K562 (cell line): ENCODE data around the gene ZNF512B.

ENCODE experiments used
- ASH1L ChIP-seq: fragments of 450-650 bp; IDR thresholded peaks from 2 replicates; pipeline ENCODE4 v1.6.1; 2018; ENCODE audit warnings: borderline replicate concordance, mild to moderate bottlenecking, low read depth; ENCODE audit not compliant: partially characterized antibody
- CEBPB ChIP-seq: fragments of 450-650 bp; IDR thresholded peaks from 2 replicates; pipeline ENCODE4 v1.6.1; 2016; ENCODE audit warnings: missing genetic modification characterization, missing compliant biosample characterization
- GTF2F1 ChIP-seq: IDR thresholded peaks from 2 replicates; pipeline ENCODE4 v1.6.1; 2011; ENCODE audit warnings: low read depth, low read length, improper control_type of control experiment
- KAT7 ChIP-seq: sonication (generic); formaldehyde crosslinking; IDR thresholded peaks from 2 replicates; pipeline ENCODE4 v1.8.0; 2022; ENCODE audit warnings: missing genetic modification reagents, mild to moderate bottlenecking, borderline replicate concordance
- SP1 ChIP-seq: sonication (generic); formaldehyde crosslinking; IDR thresholded peaks from 2 replicates; pipeline ENCODE4 v1.8.1; 2022; ENCODE audit warnings: mild to moderate bottlenecking, missing genetic modification reagents
- ZFX ChIP-seq: sonication (generic); formaldehyde crosslinking; IDR thresholded peaks from 2 replicates; pipeline ENCODE4 v1.8.0; 2022; ENCODE audit warnings: mild to moderate bottlenecking, missing genetic modification reagents, moderate library complexity
- ZNF324 ChIP-seq: fragments of 250-450 bp; sonication (Bioruptor Pico); IDR thresholded peaks from 2 replicates; pipeline ENCODE4 v1.4.0; 2020; ENCODE audit warnings: mild to moderate bottlenecking
- TF ChIP-seq, protein P1 (sequence below): sonication (generic); formaldehyde crosslinking; IDR thresholded peaks from 2 replicates; pipeline ENCODE4 v1.8.0; 2022; ENCODE audit warnings: missing genetic modification reagents, mild to moderate bottlenecking, borderline replicate concordance
- TF ChIP-seq, protein P2 (sequence below), 3 experiments: IDR thresholded peaks in 2 of 3; conservative IDR thresholded peaks in 1 of 3; 2 replicates each; pipeline ENCODE4 v1.5.1; 2011 to 2012; ENCODE audit warnings: low read length in 3 of 3, mild to moderate bottlenecking in 3 of 3, control low read depth in 2 of 3, improper control_type of control experiment in 1 of 3, inconsistent platforms in 1 of 3, low read depth in 1 of 3, mixed read lengths in 1 of 3, moderate library complexity in 1 of 3; ENCODE audit not compliant: insufficient read depth in 2 of 3

DNA sequence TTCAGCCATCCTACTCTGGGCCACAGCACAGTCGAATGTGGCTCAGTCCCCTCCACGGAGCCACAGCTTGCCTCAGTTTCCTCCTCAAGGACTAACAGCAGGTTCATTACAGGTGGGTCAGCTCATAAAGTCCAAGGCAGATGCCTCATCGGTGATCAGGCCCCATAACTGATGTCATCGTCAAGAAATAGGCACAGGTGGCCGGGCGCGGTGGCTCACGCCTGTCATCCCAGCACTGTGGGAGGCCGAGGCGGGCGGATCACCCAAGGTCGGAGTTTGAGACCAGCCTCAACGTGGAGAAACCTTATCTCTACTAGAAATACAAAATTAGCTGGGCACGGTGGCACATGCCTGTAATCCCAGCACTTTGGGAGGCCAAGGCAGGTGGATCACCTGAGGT lies 17.0 kb downstream of the ZNF512B start:
- TF ChIP-seq CEBPB (tag): no peak
- TF ChIP-seq GTF2F1: no peak
- no peak for TF ChIP-seq SP1 (CRISPR knock-in tag)
- TF ChIP-seq KAT7: no peak
- TF ChIP-seq, protein P1, sequence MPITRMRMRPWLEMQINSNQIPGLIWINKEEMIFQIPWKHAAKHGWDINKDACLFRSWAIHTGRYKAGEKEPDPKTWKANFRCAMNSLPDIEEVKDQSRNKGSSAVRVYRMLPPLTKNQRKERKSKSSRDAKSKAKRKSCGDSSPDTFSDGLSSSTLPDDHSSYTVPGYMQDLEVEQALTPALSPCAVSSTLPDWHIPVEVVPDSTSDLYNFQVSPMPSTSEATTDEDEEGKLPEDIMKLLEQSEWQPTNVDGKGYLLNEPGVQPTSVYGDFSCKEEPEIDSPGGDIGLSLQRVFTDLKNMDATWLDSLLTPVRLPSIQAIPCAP (CRISPR knock-in tag): no peak
- no peak for TF ChIP-seq ZNF324 (CRISPR knock-in tag)
- TF ChIP-seq ZFX (CRISPR knock-in tag): no peak
- TF ChIP-seq, protein P2, sequence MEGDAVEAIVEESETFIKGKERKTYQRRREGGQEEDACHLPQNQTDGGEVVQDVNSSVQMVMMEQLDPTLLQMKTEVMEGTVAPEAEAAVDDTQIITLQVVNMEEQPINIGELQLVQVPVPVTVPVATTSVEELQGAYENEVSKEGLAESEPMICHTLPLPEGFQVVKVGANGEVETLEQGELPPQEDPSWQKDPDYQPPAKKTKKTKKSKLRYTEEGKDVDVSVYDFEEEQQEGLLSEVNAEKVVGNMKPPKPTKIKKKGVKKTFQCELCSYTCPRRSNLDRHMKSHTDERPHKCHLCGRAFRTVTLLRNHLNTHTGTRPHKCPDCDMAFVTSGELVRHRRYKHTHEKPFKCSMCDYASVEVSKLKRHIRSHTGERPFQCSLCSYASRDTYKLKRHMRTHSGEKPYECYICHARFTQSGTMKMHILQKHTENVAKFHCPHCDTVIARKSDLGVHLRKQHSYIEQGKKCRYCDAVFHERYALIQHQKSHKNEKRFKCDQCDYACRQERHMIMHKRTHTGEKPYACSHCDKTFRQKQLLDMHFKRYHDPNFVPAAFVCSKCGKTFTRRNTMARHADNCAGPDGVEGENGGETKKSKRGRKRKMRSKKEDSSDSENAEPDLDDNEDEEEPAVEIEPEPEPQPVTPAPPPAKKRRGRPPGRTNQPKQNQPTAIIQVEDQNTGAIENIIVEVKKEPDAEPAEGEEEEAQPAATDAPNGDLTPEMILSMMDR (IDR thresholded peaks at IDR 0.05 in 2 of 3, conservative IDR thresholded peaks at IDR 0.05 in 1 of 3; ENCODE audit: insufficient read depth in 2 of 3, low read depth in 1 of 3, low read length in 3 of 3): no peak
- no peak for TF ChIP-seq ASH1L
